HCT116 (cell line): ENCODE data around the gene CNTNAP5. TPM values are rescaled to one million over a fixed set of nuclear protein-coding genes. Genes with fewer than 3 reads are reported as not detected.

ENCODE experiments used
- ATAC-seq: fragments of 200-7000 bp; cut with Tn5 transposase; 2 replicates; pipeline ENCODE4 v1.9.1; 2020; ENCODE audit warnings: mild to moderate bottlenecking, moderate library complexity
- BruUV-seq: library from RNA; stranded (reverse); fragments of 400-500 nt; replicated peaks from 2 replicates; lab custom pipeline; 2021; lab: Mats Ljungman, UMichigan
- CTCF ChIA-PET: fragments of 300-600 bp; sonication (Branson Sonifier 250); formaldehyde crosslinking; loops from one replicate; lab custom pipeline; 2021; ENCODE audit warnings: antibody characterized with exemption; lab: Charles Lee
- POLR2A ChIA-PET: fragments of 300-600, 350-600 bp; sonication (Branson Sonifier 250); formaldehyde crosslinking; loops from one replicate; lab custom pipeline; 2021; ENCODE audit warnings: antibody characterized with exemption; lab: Charles Lee
- RAD21 ChIA-PET, 2 experiments: fragments of 300-600 bp; sonication (Branson Sonifier 250); formaldehyde crosslinking; loops; one replicate each; lab custom pipeline; 2023; ENCODE audit warnings: low total read pairs in 2 of 2; ENCODE audit not compliant: uncharacterized antibody in 2 of 2, unreplicated experiment in 2 of 2, low non-redundant PET in 1 of 2; lab: Charles Lee
- DNase-seq: peaks from one replicate; pipeline ENCODE4 v3.0.0-alpha.2; 2010; ENCODE audit warnings: low read depth, low spot score
- H2AFZ ChIP-seq: fragments of 200-600 bp; shearing (Covaris generic), sonication (generic); 2 replicates; pipeline ENCODE4 v1.6.1; 2017; ENCODE audit warnings: low read depth, mixed run types, mixed read lengths, antibody characterized with exemption, low read length; ENCODE audit not compliant: poor library complexity, severe bottlenecking
- H3K27ac ChIP-seq: 2 replicates; pipeline ENCODE4 v1.5.1; 2012; ENCODE audit warnings: low read depth, low read length
- H3K27me3 ChIP-seq: fragments of 200-600 bp; sonication (generic); 2 replicates; pipeline ENCODE4 v1.6.1; 2016; ENCODE audit warnings: mixed run types, low read length, mixed read lengths; ENCODE audit not compliant: insufficient read depth
- H3K36me3 ChIP-seq, 2 experiments: fragments of 200-500 bp in 1 of 2; fragments of 200-600 bp in 1 of 2; sonication (Bioruptor generic) in 1 of 2; sonication (generic) in 1 of 2; 2 replicates each; pipeline versions ENCODE4 v1.5.1 to v1.6.1; 2014 to 2016; ENCODE audit warnings: low read length in 2 of 2, inconsistent platforms in 1 of 2, mixed read lengths in 1 of 2, mixed run types in 1 of 2; ENCODE audit not compliant: insufficient read depth in 2 of 2, control insufficient read depth in 1 of 2
- H3K4me1 ChIP-seq, 2 experiments: fragments of 200-600 bp in 1 of 2; sonication (generic) in 1 of 2; 2 replicates each; pipeline versions ENCODE4 v1.5.1 to v1.6.1; 2012 to 2017; ENCODE audit warnings: low read length in 2 of 2, inconsistent platforms in 1 of 2, mild to moderate bottlenecking in 1 of 2, mixed read lengths in 1 of 2, mixed run types in 1 of 2, moderate library complexity in 1 of 2; ENCODE audit not compliant: insufficient read depth in 2 of 2, control insufficient read depth in 1 of 2
- H3K4me2 ChIP-seq: fragments of 200-600 bp; sonication (generic); 2 replicates; pipeline ENCODE4 v1.6.1; 2017; ENCODE audit warnings: mixed run types, low read length, mixed read lengths
- H3K4me3 ChIP-seq, 2 experiments: fragments of 200-600 bp in 1 of 2; sonication (generic) in 1 of 2; replicated peaks in 1 of 2; 2 replicates each; pipeline ENCODE4 v1.5.1; 2011 to 2016; ENCODE audit warnings: low read length in 2 of 2, control low read depth in 1 of 2, low read depth in 1 of 2, mild to moderate bottlenecking in 1 of 2, mixed read lengths in 1 of 2, mixed run types in 1 of 2
- H3K79me2 ChIP-seq: fragments of 200-600 bp; sonication (generic); 2 replicates; pipeline ENCODE4 v1.6.1; 2017; ENCODE audit warnings: mild to moderate bottlenecking, mixed run types, low read length, moderate library complexity, mixed read lengths; ENCODE audit not compliant: insufficient read depth
- H3K9ac ChIP-seq: fragments of 200-600 bp; sonication (generic); 2 replicates; pipeline ENCODE4 v1.6.1; 2016; ENCODE audit warnings: low read length, mixed read lengths
- H3K9me2 ChIP-seq: fragments of 200-600 bp; sonication (generic), shearing (Covaris generic); 2 replicates; pipeline ENCODE4 v1.6.1; 2017; ENCODE audit warnings: mixed run types, mild to moderate bottlenecking, moderate library complexity; ENCODE audit not compliant: insufficient read depth
- H3K9me3 ChIP-seq, 2 experiments: fragments of 200-500 bp in 1 of 2; fragments of 200-600 bp in 1 of 2; sonication (Bioruptor generic) in 1 of 2; sonication (generic) in 1 of 2; 2 replicates each; pipeline ENCODE4 v1.6.1; 2014 to 2017; ENCODE audit warnings: low read length in 2 of 2, mixed read lengths in 2 of 2, inconsistent platforms in 1 of 2, low read depth in 1 of 2, mild to moderate bottlenecking in 1 of 2, mixed run types in 1 of 2, moderate library complexity in 1 of 2; ENCODE audit not compliant: control insufficient read depth in 1 of 2, insufficient read depth in 1 of 2
- H4K20me1 ChIP-seq: fragments of 200-600 bp; sonication (generic), shearing (Covaris generic); 2 replicates; pipeline ENCODE4 v1.6.1; 2017; ENCODE audit warnings: mixed run types, mild to moderate bottlenecking, moderate library complexity; ENCODE audit not compliant: insufficient read depth
- CBX3 ChIP-seq: IDR thresholded peaks from 2 replicates; pipeline ENCODE4 v1.6.1; 2012; ENCODE audit warnings: low read depth
- CTCF ChIP-seq, 3 experiments: fragments of 200-600 bp in 1 of 3; sonication (generic) in 1 of 3; IDR thresholded peaks in 2 of 3; conservative IDR thresholded peaks in 1 of 3; 2 replicates each; pipeline ENCODE4 v1.5.1; 2012 to 2017; ENCODE audit warnings: low read depth in 2 of 3, low read length in 2 of 3, antibody characterized with exemption in 1 of 3, borderline replicate concordance in 1 of 3, control low read depth in 1 of 3, mild to moderate bottlenecking in 1 of 3, mixed read lengths in 1 of 3, mixed run types in 1 of 3, moderate library complexity in 1 of 3; ENCODE audit not compliant: insufficient read depth in 1 of 3
- EGR1 ChIP-seq: IDR thresholded peaks from 2 replicates; pipeline ENCODE4 v1.6.1; 2012; ENCODE audit warnings: low read depth
- EZH2 ChIP-seq: fragments of 200-600 bp; sonication (generic); IDR thresholded peaks from 2 replicates; pipeline ENCODE4 v1.6.1; 2017; ENCODE audit warnings: antibody characterized with exemption, mixed run types
- EZH2phosphoT487 ChIP-seq: fragments of 200-600 bp; IDR thresholded peaks from 2 replicates; pipeline ENCODE4 v1.6.1; 2018; ENCODE audit warnings: antibody characterized with exemption, borderline replicate concordance
- JUND ChIP-seq: IDR thresholded peaks from 2 replicates; pipeline ENCODE4 v1.6.1; 2012
- POLR2AphosphoS5 ChIP-seq: IDR thresholded peaks from 2 replicates; pipeline ENCODE4 v1.6.1; 2011; ENCODE audit warnings: mild to moderate bottlenecking, low read depth, low read length, moderate library complexity
- RAD21 ChIP-seq: IDR thresholded peaks from 2 replicates; pipeline ENCODE4 v1.6.1; 2012; ENCODE audit warnings: low read depth, mild to moderate bottlenecking
- SIN3A ChIP-seq: IDR thresholded peaks from 2 replicates; pipeline ENCODE4 v1.6.1; 2012; ENCODE audit warnings: low read depth
- SP1 ChIP-seq: IDR thresholded peaks from 2 replicates; pipeline ENCODE4 v1.6.1; 2012; ENCODE audit warnings: low read depth
- SRF ChIP-seq: IDR thresholded peaks from 2 replicates; pipeline ENCODE4 v1.6.1; 2012; ENCODE audit warnings: low read depth
- YY1 ChIP-seq: IDR thresholded peaks from 2 replicates; pipeline ENCODE4 v1.6.1; 2011; ENCODE audit warnings: low read length, low read depth, moderate library complexity, mild to moderate bottlenecking; ENCODE audit not compliant: insufficient replicate concordance; ENCODE audit errors: extremely low read depth
- ZBTB33 ChIP-seq: IDR thresholded peaks from 2 replicates; pipeline ENCODE4 v1.6.1; 2011; ENCODE audit warnings: mild to moderate bottlenecking, low read length, moderate library complexity; ENCODE audit not compliant: insufficient replicate concordance; ENCODE audit errors: extremely low read depth
- ZNF274 ChIP-seq: fragments of 200-500 bp; sonication (Bioruptor generic); IDR thresholded peaks from 2 replicates; pipeline ENCODE4 v1.6.1; 2014; ENCODE audit warnings: mild to moderate bottlenecking, low read depth, low read length, inconsistent platforms
- intact Hi-C: fragments of 100-400 bp; cut with micrococcal nuclease; formaldehyde crosslinking; loops from 2 replicates; pipeline ENCODE4 v1.10.0; 2022
- total RNA-seq: library from RNA; stranded (reverse); gene quantifications from one replicate; pipeline ENCODE4 v1.2.1, GENCODE V29; 2021; ENCODE audit not compliant: unreplicated experiment

Gene CNTNAP5
- total RNA-seq, 1 experiment from 2014 or later = not detected

- Histone ChIP-seq H3K36me3 (no peaks in the 10 kb centered on the region), H3K9ac (no peak overlapping the region), H3K4me3 (no peak overlapping the region), H4K20me1 (no peaks in the 10 kb centered on the region), H3K9me3 (peaks cover 9 to 19% of the 10 kb centered on the region in 2 experiments; a peak in 2 of 4 replicates), H3K4me1 (no peaks in the 10 kb centered on the region), H3K9me2 (no peaks in the 10 kb centered on the region), H3K4me2 (no peak overlapping the region), H3K27ac (no peak overlapping the region), H3K79me2 (no peaks in the 10 kb centered on the region), H3K27me3 (no peaks in the 10 kb centered on the region), H2AFZ (no peak overlapping the region)
- ChIA-PET POLR2A (no interaction called here), CTCF (no interaction called here), RAD21 (no interaction called here)
- no peak for TF ChIP-seq EGR1
- peak in 2 of 3 experiments; percentile 50 to 65; a peak in 3 of 6 replicates for TF ChIP-seq CTCF (IDR thresholded peaks at IDR 0.05 in 2 of 3, conservative IDR thresholded peaks at IDR 0.05 in 1 of 3; ENCODE audit: borderline replicate concordance in 1 of 3, insufficient read depth in 1 of 3, low read depth in 2 of 3, low read length in 2 of 3)
- 0 out of 2 replicates have a peak, but pooled peaks have one; percentile 6 for TF ChIP-seq RAD21
- ATAC-seq (no peak), DNase-seq (peak; percentile 3)
- no TSS peak for BruUV-seq
- intact Hi-C loops = no loop called here
These were observed 779.2 kb downstream of the CNTNAP5 start for GRCh38 chr2:124804014-124804940.

GRCh38 chr2:124805060-124805459, 780.0 kb downstream of the CNTNAP5 start:
- DNase-seq (no peak), ATAC-seq (no peak)
- Histone ChIP-seq H3K27me3 (no peaks in the 10 kb centered on the region), H3K9me2 (no peaks in the 10 kb centered on the region), H3K4me3 (no peak overlapping the region), H3K4me2 (no peak overlapping the region), H3K9me3 (peaks cover 11 to 21% of the 10 kb centered on the region in 2 experiments; a peak in 2 of 4 replicates), H3K36me3 (no peaks in the 10 kb centered on the region), H3K27ac (no peak overlapping the region), H3K4me1 (no peaks in the 10 kb centered on the region), H3K79me2 (no peaks in the 10 kb centered on the region), H4K20me1 (no peaks in the 10 kb centered on the region), H2AFZ (no peak overlapping the region), H3K9ac (no peak overlapping the region)
- POLR2A ChIA-PET = no interaction called here
- CTCF ChIA-PET = no interaction called here
- RAD21 ChIA-PET = no interaction called here
- BruUV-seq = no TSS peak
- intact Hi-C loops = no loop called here
- TF ChIP-seq ZNF274 = no peak
- TF ChIP-seq YY1 = no peak
- no peak for TF ChIP-seq JUND
- TF ChIP-seq ZBTB33 = no peak
- TF ChIP-seq EZH2phosphoT487 = no peak
- no peak for TF ChIP-seq POLR2AphosphoS5
- TF ChIP-seq SIN3A = no peak
- no peak for TF ChIP-seq EZH2
- no peak for TF ChIP-seq CBX3
- TF ChIP-seq SP1 = no peak
- no peak for TF ChIP-seq SRF
